Brain microvascular endothelial cell (primary cell): ENCODE measurements around the gene CDC123.

Source experiments
- DNase-seq: peaks from one replicate; pipeline ENCODE4 v3.0.0-alpha.2; 2020
- H3K27ac ChIP-seq: fragments of 250-450 bp; sonication (Bioruptor Pico); 2 replicates; pipeline ENCODE4 v1.5.1; 2020; ENCODE audit warnings: mild to moderate bottlenecking, moderate library complexity
- H3K27me3 ChIP-seq: fragments of 250-450 bp; sonication (Bioruptor Pico); replicated peaks from 2 replicates; pipeline ENCODE4 v1.5.1; 2020; ENCODE audit warnings: mild to moderate bottlenecking
- H3K36me3 ChIP-seq: fragments of 250-450 bp; sonication (Bioruptor Pico); replicated peaks from 2 replicates; pipeline ENCODE4 v1.5.1; 2020; ENCODE audit warnings: mild to moderate bottlenecking
- H3K4me3 ChIP-seq: 2 replicates; pipeline ENCODE4 v1.5.1; 2011; ENCODE audit warnings: low read depth, mild to moderate bottlenecking, control low read depth, low read length, moderate library complexity
- CTCF ChIP-seq: IDR thresholded peaks from 2 replicates; pipeline ENCODE4 v1.5.1; 2011; ENCODE audit warnings: low read depth, mild to moderate bottlenecking, moderate library complexity, low read length, control low read depth, inconsistent platforms; ENCODE audit errors: missing control alignments
- in situ Hi-C: cut with HindIII; loops from 2 replicates; pipeline ENCODE4 v1.10.0; 2017; ENCODE audit warnings: low sequenced_read_pairs, low pct_ligation_motif_present

CDC123 gene

GRCh38 chr10:12202226-12202625, 6.2 kb downstream of the CDC123 start:
- no peak overlapping the region for H3K27ac ChIP-seq
- no peak for DNase-seq
- no peaks in the 10 kb centered on the region for H3K27me3 ChIP-seq
- in situ Hi-C loops, result no loop called here
- TF ChIP-seq CTCF, result no peak
- H3K4me3 ChIP-seq, result no peak overlapping the region
- peaks cover 21% of the 10 kb centered on the region for H3K36me3 ChIP-seq

- in situ Hi-C loops, result no loop called here
- no peak for DNase-seq
- Histone ChIP-seq H3K27ac (no peak overlapping the region), H3K27me3 (no peaks in the 10 kb centered on the region), H3K36me3 (peaks cover 27% of the 10 kb centered on the region), H3K4me3 (no peak overlapping the region)
- TF ChIP-seq CTCF, result no peak
Measured at GRCh38 chr10:12205082-12205481, 9.1 kb downstream of the CDC123 start.

GRCh38 chr10:12207114-12207513, 11.1 kb downstream of the CDC123 start:
- H3K4me3 ChIP-seq, result no peak overlapping the region
- no peak overlapping the region for H3K27ac ChIP-seq
- no peak for DNase-seq
- H3K36me3 ChIP-seq, result peaks cover 33% of the 10 kb centered on the region
- H3K27me3 ChIP-seq, result no peaks in the 10 kb centered on the region
- no peak for TF ChIP-seq CTCF
- in situ Hi-C loops, result no loop called here

GRCh38 chr10:12208460-12208859, 12.5 kb downstream of the CDC123 start:
- H3K27me3 ChIP-seq, result no peaks in the 10 kb centered on the region
- peaks cover 37% of the 10 kb centered on the region for H3K36me3 ChIP-seq
- in situ Hi-C loops, result no loop called here

GRCh38 chr10:12212454-12212853, 16.5 kb downstream of the CDC123 start:
- Histone ChIP-seq H3K27ac (no peak overlapping the region), H3K27me3 (no peaks in the 10 kb centered on the region), H3K36me3 (peaks cover 50% of the 10 kb centered on the region), H3K4me3 (no peak overlapping the region)
- DNase-seq, result no peak
- TF ChIP-seq CTCF, result no peak
- in situ Hi-C loops, result no loop called here

More at GRCh38 chr10:12208460-12208859, 12.5 kb downstream of the CDC123 start:
- Histone ChIP-seq H3K27ac (no peak overlapping the region), H3K4me3 (no peak overlapping the region)
- no peak for TF ChIP-seq CTCF
- no peak for DNase-seq

GRCh38 chr10:12213621-12214020, 17.6 kb downstream of the CDC123 start:
- in situ Hi-C loops, result no loop called here
- DNase-seq, result no peak
- no peaks in the 10 kb centered on the region for H3K27me3 ChIP-seq
- no peak for TF ChIP-seq CTCF
- H3K27ac ChIP-seq, result no peak overlapping the region
- no peak overlapping the region for H3K4me3 ChIP-seq
- peaks cover 53% of the 10 kb centered on the region for H3K36me3 ChIP-seq
